K562 (cell line): Measurements from ENCODE around the gene DRD2. TPM values are rescaled to one million over a fixed set of nuclear protein-coding genes. Genes with fewer than 3 reads are reported as not detected.
A peak's percentile ranks its signal among the peaks of the same experiment; 100 is the strongest.

Experiments used
- ATAC-seq: fragments of 200-7000 bp; cut with Tn5 transposase; 3 replicates; pipeline ENCODE4 v1.9.1; 2020; ENCODE audit warnings: moderate library complexity
- BruUV-seq: library from RNA; stranded (reverse); fragments of 400-500 nt; replicated peaks from 2 replicates; lab custom pipeline; 2021; lab: Mats Ljungman, UMichigan
- CTCF ChIA-PET: fragments of 300-600 bp; formaldehyde crosslinking; extraction: SDS; loops from one replicate; lab custom pipeline; 2021; ENCODE audit warnings: low intra/inter-chr PET ratio; lab: Yijun Ruan, JAX
- POLR2A ChIA-PET: fragments of 300-600, 350-650 bp; sonication (Branson Sonifier 250); formaldehyde crosslinking; extraction: SDS; loops from one replicate; lab custom pipeline; 2021; ENCODE audit warnings: antibody characterized with exemption, inconsistent platforms; lab: Yijun Ruan, JAX
- DNase-seq, 4 experiments: peaks; one replicate each; pipeline versions ENCODE4 v3.0.0 to v3.0.0-alpha.2; 2011 to 2018; ENCODE audit warnings: low spot score in 3 of 4, mixed read lengths in 3 of 4; ENCODE audit errors: extremely low read depth in 1 of 4
- FAIRE-seq: peaks from 2 replicates; lab custom pipeline; 2011; peaks lifted over from hg19 to GRCh38; lab: Jason Lieb, UNC
- H2AFZ ChIP-seq: 2 replicates; pipeline ENCODE4 v1.6.0; 2011; ENCODE audit warnings: low read depth, low read length, control low read depth, inconsistent platforms
- H3K27ac ChIP-seq: fragments of 200-600 bp; 3 replicates; pipeline ENCODE4 v1.8.0; 2011; ENCODE audit warnings: low read depth, mild to moderate bottlenecking, control low read depth, inconsistent platforms, low read length, moderate library complexity, mixed read lengths; ENCODE audit errors: extremely low read depth
- H3K27me3 ChIP-seq, 2 experiments: fragments of 300-600 bp in 1 of 2; 2 replicates in 1 of 2; 3 replicates in 1 of 2; pipeline versions ENCODE4 v1.6.0 to v1.8.0; 2011; ENCODE audit warnings: inconsistent platforms in 2 of 2, low read length in 2 of 2, mild to moderate bottlenecking in 1 of 2, mixed read lengths in 1 of 2, moderate library complexity in 1 of 2; ENCODE audit not compliant: control insufficient read depth in 2 of 2, insufficient read depth in 2 of 2
- H3K36me3 ChIP-seq: fragments of 300-600 bp; 3 replicates; pipeline ENCODE4 v1.8.0; 2011; ENCODE audit warnings: mild to moderate bottlenecking, low read length, inconsistent platforms; ENCODE audit not compliant: control insufficient read depth, insufficient read depth
- H3K4me1 ChIP-seq, 2 experiments: fragments of 200-600 bp in 1 of 2; replicated peaks in 1 of 2; 2 replicates in 1 of 2; 3 replicates in 1 of 2; pipeline versions ENCODE4 v1.5.1 to v1.8.0; 2011; ENCODE audit warnings: inconsistent platforms in 2 of 2, low read length in 2 of 2, mild to moderate bottlenecking in 1 of 2, mixed read lengths in 1 of 2, moderate library complexity in 1 of 2; ENCODE audit not compliant: control insufficient read depth in 2 of 2, insufficient read depth in 2 of 2
- H3K4me2 ChIP-seq: 2 replicates; pipeline ENCODE4 v1.6.1; 2011; ENCODE audit warnings: low read length, control low read depth, inconsistent platforms, mixed read lengths; ENCODE audit not compliant: insufficient read depth
- H3K4me3 ChIP-seq: fragments of 200-600 bp; sonication (generic), shearing (Covaris generic); 2 replicates; pipeline ENCODE4 v1.5.1; 2016; ENCODE audit warnings: control low read depth, inconsistent platforms
- H3K79me2 ChIP-seq: fragments of 200-600 bp; 3 replicates; pipeline ENCODE4 v1.8.0; 2011; ENCODE audit warnings: low read length, inconsistent platforms; ENCODE audit not compliant: control insufficient read depth, insufficient read depth
- H3K9ac ChIP-seq, 2 experiments: 2 replicates each; pipeline versions ENCODE4 v1.6.0 to v1.6.1; 2011; ENCODE audit warnings: low read depth in 2 of 2, low read length in 2 of 2, control low read depth in 1 of 2, inconsistent platforms in 1 of 2, mild to moderate bottlenecking in 1 of 2, mixed read lengths in 1 of 2; ENCODE audit not compliant: insufficient read depth in 1 of 2
- H3K9me1 ChIP-seq: one replicate; pipeline ENCODE4 v1.6.0; 2011; ENCODE audit warnings: inconsistent platforms, mild to moderate bottlenecking, low read length, moderate library complexity; ENCODE audit not compliant: control insufficient read depth, insufficient read depth
- H3K9me3 ChIP-seq: replicated peaks from 2 replicates; pipeline ENCODE4 v1.5.1; 2011; ENCODE audit warnings: low read depth, low read length, inconsistent platforms; ENCODE audit not compliant: control insufficient read depth, insufficient read depth
- H4K20me1 ChIP-seq: replicated peaks from 2 replicates; pipeline ENCODE4 v1.6.1; 2011; ENCODE audit warnings: low read length, inconsistent platforms, mixed read lengths; ENCODE audit not compliant: control insufficient read depth, insufficient read depth
- CAMTA2 ChIP-seq: fragments of 250-450 bp; sonication (Bioruptor Pico); conservative IDR thresholded peaks from 2 replicates; pipeline ENCODE4 v1.5.1; 2022
- CEBPG ChIP-seq, 3 experiments: fragments of 200-800 bp in 1 of 3; sonication (Bioruptor generic) in 1 of 3; sonication (generic) in 1 of 3; formaldehyde crosslinking in 1 of 3; IDR thresholded peaks in 2 of 3; conservative IDR thresholded peaks in 1 of 3; 2 replicates each; pipeline versions ENCODE4 v1.6.1 to v1.8.0; 2016 to 2022; ENCODE audit warnings: missing compliant biosample characterization in 2 of 3, missing genetic modification characterization in 2 of 3, mild to moderate bottlenecking in 1 of 3, missing genetic modification reagents in 1 of 3
- DIDO1 ChIP-seq: fragments of 450-650 bp; IDR thresholded peaks from 2 replicates; pipeline ENCODE4 v1.6.1; 2016; ENCODE audit warnings: low read depth, missing biosample characterization, missing genetic modification characterization
- POLR3A ChIP-seq: IDR thresholded peaks from 2 replicates; pipeline ENCODE4 v1.6.1; 2011; ENCODE audit warnings: borderline replicate concordance, mild to moderate bottlenecking, moderate library complexity; ENCODE audit not compliant: insufficient read length, insufficient read depth; ENCODE audit errors: extremely low read depth
- RBM14 ChIP-seq: fragments of 200-400 bp; formaldehyde crosslinking; IDR thresholded peaks from 2 replicates; pipeline ENCODE4 v1.6.1; 2018; ENCODE audit warnings: low read depth, mild to moderate bottlenecking, low read length, moderate library complexity, borderline replicate concordance; ENCODE audit not compliant: insufficient read depth
- WGBS: fragments of 100-300 bp; shearing (Covaris generic); methylation state at CpG from one replicate; pipeline ENCODE4 v1.1.6; 2016; ENCODE audit warnings: low coverage, mixed read lengths; ENCODE audit not compliant: insufficient coverage; ENCODE audit errors: missing lambda C conversion rate; 5-methylcytosine and 5-hydroxymethylcytosine counted together
- in situ Hi-C: fragments of 300-500 bp; cut with MboI; formaldehyde crosslinking; loops from 4 replicates; pipeline ENCODE4 v1.15.0; 2018; ENCODE audit warnings: inconsistent platforms, mixed read lengths
- intact Hi-C: fragments of 100-400 bp; cut with micrococcal nuclease; formaldehyde crosslinking; loops from 2 replicates; pipeline ENCODE4 v1.14.2; 2022
- polyA plus RNA-seq, 8 experiments: library from polyadenylated mRNA; depleted of rRNA in 4 of 8; stranded (reverse) in 5 of 8; unstranded in 3 of 8; fragments of >200 nt; fragmentation: Nextera tagmentation in 2 of 8; fragmentation: Illumina TruSeq in 1 of 8; extraction: Ambion mirVana in 2 of 8; extraction: Trizol in 1 of 8; gene quantifications; 2 replicates each; pipeline versions ENCODE4 v1.2.1 to v1.2.3, GENCODE V29; 2011 to 2014; ENCODE audit warnings: inconsistent platforms in 1 of 8, missing spikeins in 1 of 8
- total RNA-seq, 7 experiments: library from RNA; depleted of rRNA in 6 of 7; stranded (reverse); fragments of >200 nt in 6 of 7; fragmentation: Illumina TruSeq in 2 of 7; extraction: Trizol in 2 of 7; gene quantifications; 2 replicates each; pipeline versions ENCODE4 v1.2.1 to v1.2.3, GENCODE V29; 2011 to 2021; ENCODE audit warnings: low replicate concordance in 1 of 7

DRD2 gene
- total and polyA plus RNA-seq, 9 of the 15 experiments (the other 6 are each of a cell fraction or from before 2014, with no cell fraction given), result not detected

- TF ChIP-seq POLR3A, result no peak
- no peak for TF ChIP-seq RBM14
- TF ChIP-seq CAMTA2 (CRISPR knock-in tag), result no peak
Measured at GRCh38 chr11:113506461-113506860, 31.3 kb upstream of the DRD2 start (continued).

- no peak overlapping the region for H3K4me2 ChIP-seq
- H3K27me3 ChIP-seq, result peaks cover 5 to 12% of the 10 kb centered on the region in 2 experiments; a peak in 4 of 5 replicates
- no peaks in the 10 kb centered on the region for H4K20me1 ChIP-seq
- ATAC-seq, result no peak
- H3K9me3 ChIP-seq, result no peaks in the 10 kb centered on the region
- TF ChIP-seq CEBPG (CRISPR knock-in tag; IDR thresholded peaks at IDR 0.05) (no peak), CEBPG (tag; conservative IDR thresholded peaks at IDR 0.05 in 1 of 2, IDR thresholded peaks at IDR 0.05 in 1 of 2) (0 out of 4 replicates have a peak, but pooled peaks of 1 of the 2 experiments have one; percentile 38), DIDO1 (no peak)
- TF ChIP-seq, all 486 proteins: peak for 1
- ChIA-PET CTCF (no interaction called here), POLR2A (no interaction called here)
- Histone ChIP-seq H3K9me1 (no peaks in the 10 kb centered on the region), H3K4me3 (no peak overlapping the region), H3K79me2 (no peaks in the 10 kb centered on the region), H3K36me3 (no peaks in the 10 kb centered on the region), H3K4me1 (no peaks in the 10 kb centered on the region), H2AFZ (no peak overlapping the region), H3K27ac (no peak overlapping the region), H3K9ac (no peak overlapping the region)
- WGBS, result 0% methylated on average over 12 of the region's 12 CpGs
- intact Hi-C loops, result no loop called here
- FAIRE-seq, result no peak
- in situ Hi-C loops, result no loop called here
- BruUV-seq, result no TSS peak
- DNase-seq, result no peak
Measured at GRCh38 chr11:113505541-113506375, 30.6 kb upstream of the DRD2 start.
